HepG2 (cell line): ENCODE measurements around the gene BRD3. TPM values are rescaled to one million over a fixed set of nuclear protein-coding genes. Genes with fewer than 3 reads are reported as not detected.

Experiments
- ATAC-seq: fragments of 200-7000 bp; cut with Tn5 transposase; 3 replicates; pipeline ENCODE4 v1.9.1; 2020; ENCODE audit warnings: mild to moderate bottlenecking, moderate library complexity
- BruUV-seq: library from RNA; stranded (reverse); fragments of 400-500 nt; replicated peaks from 2 replicates; lab custom pipeline; 2021; lab: Mats Ljungman, UMichigan
- CTCF ChIA-PET: fragments of 300-600 bp; formaldehyde crosslinking; extraction: SDS; loops from one replicate; lab custom pipeline; 2021; ENCODE audit warnings: low total read pairs, inconsistent platforms, low intra/inter-chr PET ratio; lab: Yijun Ruan, JAX
- POLR2A ChIA-PET: fragments of 350-600 bp; sonication (Branson Sonifier 250); formaldehyde crosslinking; loops from one replicate; lab custom pipeline; 2020; ENCODE audit warnings: antibody characterized with exemption, inconsistent platforms; lab: Yijun Ruan, JAX
- DNase-seq: peaks from one replicate; pipeline ENCODE4 v3.0.0-alpha.2; 2015; ENCODE audit warnings: low spot score
- FAIRE-seq: peaks from 3 replicates; lab custom pipeline; 2011; peaks lifted over from hg19 to GRCh38; lab: Jason Lieb, UNC
- H2AFZ ChIP-seq: one replicate; pipeline ENCODE4 v1.6.1; 2011; ENCODE audit warnings: low read length, inconsistent platforms
- H3K27ac ChIP-seq: fragments of 300-600 bp; 3 replicates; pipeline ENCODE4 v1.8.0; 2011; ENCODE audit warnings: mixed run types, mild to moderate bottlenecking, mixed read lengths, low read length, inconsistent platforms; ENCODE audit not compliant: insufficient read depth; ENCODE audit errors: extremely low read length
- H3K27me3 ChIP-seq, 2 experiments: fragments of 200-600 bp in 1 of 2; 2 replicates in 1 of 2; 3 replicates in 1 of 2; pipeline versions ENCODE4 v1.6.0 to v1.8.0; 2011; ENCODE audit warnings: low read length in 2 of 2, mild to moderate bottlenecking in 2 of 2, moderate library complexity in 2 of 2, inconsistent platforms in 1 of 2; ENCODE audit not compliant: insufficient read depth in 2 of 2, control insufficient read depth in 1 of 2
- H3K36me3 ChIP-seq, 2 experiments: fragments of 200-600 bp in 1 of 2; replicated peaks in 1 of 2; 2 replicates in 1 of 2; 3 replicates in 1 of 2; pipeline versions ENCODE4 v1.5.1 to v1.8.0; 2011; ENCODE audit warnings: low read length in 2 of 2, inconsistent platforms in 1 of 2; ENCODE audit not compliant: insufficient read depth in 2 of 2, control insufficient read depth in 1 of 2
- H3K4me1 ChIP-seq: 2 replicates; pipeline ENCODE4 v1.5.1; 2012; ENCODE audit warnings: low read length, inconsistent platforms; ENCODE audit not compliant: insufficient read depth
- H3K4me2 ChIP-seq: 2 replicates; pipeline ENCODE4 v1.6.0; 2011; ENCODE audit warnings: low read depth, low read length, inconsistent platforms
- H3K4me3 ChIP-seq, 3 experiments: fragments of 200-600 bp in 1 of 3; sonication (generic), shearing (Covaris generic) in 1 of 3; replicated peaks in 1 of 3; 2 replicates each; pipeline ENCODE4 v1.5.1; 2011 to 2016; ENCODE audit warnings: low read length in 3 of 3, inconsistent platforms in 2 of 3, low read depth in 2 of 3, mild to moderate bottlenecking in 2 of 3, control low read depth in 1 of 3, mixed read lengths in 1 of 3; ENCODE audit not compliant: insufficient read depth in 1 of 3
- H3K79me2 ChIP-seq: one replicate; pipeline ENCODE4 v1.6.1; 2011; ENCODE audit warnings: low read length, inconsistent platforms; ENCODE audit not compliant: insufficient read depth
- H3K9ac ChIP-seq: 2 replicates; pipeline ENCODE4 v1.6.0; 2011; ENCODE audit warnings: mild to moderate bottlenecking, low read depth, low read length, inconsistent platforms; ENCODE audit not compliant: insufficient read depth
- H3K9me3 ChIP-seq: 2 replicates; pipeline ENCODE4 v1.5.1; 2012; ENCODE audit warnings: mild to moderate bottlenecking, low read length
- H4K20me1 ChIP-seq: 2 replicates; pipeline ENCODE4 v1.6.0; 2011; ENCODE audit warnings: inconsistent platforms, mild to moderate bottlenecking, low read length, moderate library complexity; ENCODE audit not compliant: insufficient read depth
- BRCA1 ChIP-seq: sonication (generic); formaldehyde crosslinking; IDR thresholded peaks from 2 replicates; pipeline ENCODE4 v1.4.0; 2020; ENCODE audit warnings: missing genetic modification reagents
- FLYWCH1 ChIP-seq: sonication (generic); formaldehyde crosslinking; IDR thresholded peaks from 2 replicates; pipeline ENCODE4 v1.8.1; 2023; ENCODE audit warnings: mild to moderate bottlenecking, missing genetic modification reagents
- HNRNPUL1 ChIP-seq: fragments of 200-400 bp; formaldehyde crosslinking; IDR thresholded peaks from 2 replicates; pipeline ENCODE4 v1.6.1; 2017; ENCODE audit warnings: low read depth, mild to moderate bottlenecking, low read length, moderate library complexity
- HOXA5 ChIP-seq: sonication (generic); formaldehyde crosslinking; IDR thresholded peaks from 2 replicates; pipeline ENCODE4 v1.4.0; 2020; ENCODE audit warnings: missing genetic modification reagents
- JUN ChIP-seq: sonication (generic); formaldehyde crosslinking; IDR thresholded peaks from 2 replicates; pipeline ENCODE4 v1.4.0; 2020; ENCODE audit warnings: mild to moderate bottlenecking, missing genetic modification reagents
- PHF21A ChIP-seq: sonication (generic); formaldehyde crosslinking; IDR thresholded peaks from 2 replicates; pipeline ENCODE4 v1.5.0; 2020; ENCODE audit warnings: mild to moderate bottlenecking, missing genetic modification reagents
- RBM39 ChIP-seq: fragments of 200-400 bp; formaldehyde crosslinking; IDR thresholded peaks from one replicate; pipeline ENCODE4 v1.6.1; 2018; ENCODE audit warnings: antibody characterized with exemption, mild to moderate bottlenecking, low read depth, low read length; ENCODE audit not compliant: poor library complexity, severe bottlenecking
- STAG1 ChIP-seq: sonication (generic); formaldehyde crosslinking; IDR thresholded peaks from 2 replicates; pipeline ENCODE4 v1.4.0; 2020; ENCODE audit warnings: missing genetic modification reagents
- U2AF2 ChIP-seq: fragments of 200-400 bp; formaldehyde crosslinking; IDR thresholded peaks from 2 replicates; pipeline ENCODE4 v1.6.1; 2017; ENCODE audit warnings: low read depth, mild to moderate bottlenecking, low read length
- YY1 ChIP-seq: IDR thresholded peaks from 2 replicates; pipeline ENCODE4 v1.6.1; 2011; ENCODE audit warnings: low read length, low read depth, moderate library complexity, mild to moderate bottlenecking; ENCODE audit not compliant: insufficient read depth, insufficient replicate concordance
- ZNF230 ChIP-seq: sonication (generic); formaldehyde crosslinking; IDR thresholded peaks from 2 replicates; pipeline ENCODE4 v1.4.0; 2020; ENCODE audit warnings: mild to moderate bottlenecking, missing genetic modification reagents
- ZNF260 ChIP-seq: sonication (generic); formaldehyde crosslinking; IDR thresholded peaks from 2 replicates; pipeline ENCODE4 v1.4.0; 2020; ENCODE audit warnings: missing genetic modification reagents, low read depth, mild to moderate bottlenecking, borderline replicate concordance
- ZNF703 ChIP-seq: sonication (generic); formaldehyde crosslinking; IDR thresholded peaks from 2 replicates; pipeline ENCODE4 v1.5.1; 2020; ENCODE audit warnings: missing genetic modification reagents, mild to moderate bottlenecking, moderate library complexity, borderline replicate concordance
- ZNF83 ChIP-seq: sonication (generic); formaldehyde crosslinking; IDR thresholded peaks from 2 replicates; pipeline ENCODE4 v1.4.0; 2020; ENCODE audit warnings: missing genetic modification reagents, mild to moderate bottlenecking, borderline replicate concordance
- WGBS: methylation state at CpG from one replicate; pipeline ENCODE4 v1.1.6; 2017; ENCODE audit warnings: low lambda C conversion rate; 5-methylcytosine and 5-hydroxymethylcytosine counted together
- in situ Hi-C: cut with HindIII; loops from 2 replicates; pipeline ENCODE4 v1.10.0; 2017; ENCODE audit warnings: low pct_unique_long_range_greater_than_20kb; ENCODE audit not compliant: extremely low pct_ligation_motif_present
- intact Hi-C: fragments of 100-400 bp; cut with micrococcal nuclease; formaldehyde crosslinking; loops from one replicate; pipeline ENCODE4 v1.10.0; 2022; ENCODE audit not compliant: unreplicated experiment
- polyA plus RNA-seq, 8 experiments: library from polyadenylated mRNA; depleted of rRNA in 3 of 8; stranded (reverse) in 7 of 8; unstranded in 1 of 8; fragments of >200 nt; fragmentation: Illumina TruSeq in 4 of 8; extraction: Trizol in 4 of 8; gene quantifications; 2 replicates each; pipeline versions ENCODE4 v1.2.1 to v1.2.3, GENCODE V29; 2011 to 2016; ENCODE audit warnings: low read depth in 4 of 8, missing spikeins in 1 of 8, mixed read lengths in 1 of 8; ENCODE audit not compliant: insufficient read depth in 1 of 8
- total RNA-seq, 5 experiments: library from RNA; depleted of rRNA; stranded (reverse); fragments of >200 nt; fragmentation: Illumina TruSeq; extraction: Trizol; gene quantifications; 2 replicates each; pipeline ENCODE4 v1.2.3, GENCODE V29; 2016; ENCODE audit warnings: low read depth in 1 of 5
- TF ChIP-seq, protein P1 (sequence below): sonication (generic); formaldehyde crosslinking; IDR thresholded peaks from 2 replicates; pipeline ENCODE4 v1.4.0; 2020; ENCODE audit warnings: missing genetic modification reagents
- TF ChIP-seq, protein P2 (sequence below): sonication (generic); formaldehyde crosslinking; conservative IDR thresholded peaks from 2 replicates; pipeline ENCODE4 v1.4.0; 2020; ENCODE audit warnings: missing genetic modification reagents

Gene BRD3
- total and polyA plus RNA-seq, 2 of the 13 experiments (the other 11 are each of a cell fraction or from before 2014, with no cell fraction given), result 5.9 to 12.9 TPM

DNA sequence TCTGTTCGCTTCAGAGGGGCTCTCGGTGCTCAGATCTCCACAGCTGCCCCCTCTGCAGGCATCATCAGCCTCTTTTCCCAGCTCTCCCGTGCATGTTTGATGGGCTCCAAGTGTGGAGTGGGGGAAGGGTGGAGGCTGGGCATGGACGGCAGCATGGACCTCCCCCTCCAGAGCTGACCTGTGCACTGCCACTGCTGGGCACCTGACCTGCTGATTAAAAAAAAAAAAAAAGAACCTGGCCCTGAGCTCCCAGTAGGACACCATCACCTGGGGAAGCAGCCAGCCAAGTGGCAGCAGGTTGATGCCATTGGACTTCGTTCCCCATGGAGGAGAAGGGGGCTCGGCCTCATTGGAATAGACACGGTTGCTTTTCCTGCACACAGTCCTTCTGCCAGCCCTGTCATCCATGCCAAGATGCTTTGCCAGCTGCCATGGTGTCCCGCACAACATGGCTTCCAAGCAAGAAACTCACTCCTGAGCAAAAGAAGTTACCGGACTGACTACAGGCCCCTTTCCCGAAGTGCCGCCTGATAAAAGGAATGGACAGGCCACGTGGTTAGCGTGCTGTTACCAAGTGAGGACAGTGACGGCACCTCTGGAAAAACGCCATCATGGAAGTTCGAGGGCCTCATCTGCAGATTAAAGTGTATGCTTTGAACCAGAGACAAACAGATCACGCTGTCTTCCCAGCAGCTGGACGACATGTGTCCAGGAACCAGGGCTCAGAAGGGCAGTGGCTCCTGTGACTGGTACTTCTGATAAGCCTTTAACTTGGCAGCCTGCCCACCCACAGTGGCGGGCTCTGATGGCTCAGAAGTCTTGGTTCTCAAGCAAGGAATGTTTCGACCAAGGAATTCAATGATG lies 57.3 kb downstream of the BRD3 start (continued):
- TF ChIP-seq, protein P1, sequence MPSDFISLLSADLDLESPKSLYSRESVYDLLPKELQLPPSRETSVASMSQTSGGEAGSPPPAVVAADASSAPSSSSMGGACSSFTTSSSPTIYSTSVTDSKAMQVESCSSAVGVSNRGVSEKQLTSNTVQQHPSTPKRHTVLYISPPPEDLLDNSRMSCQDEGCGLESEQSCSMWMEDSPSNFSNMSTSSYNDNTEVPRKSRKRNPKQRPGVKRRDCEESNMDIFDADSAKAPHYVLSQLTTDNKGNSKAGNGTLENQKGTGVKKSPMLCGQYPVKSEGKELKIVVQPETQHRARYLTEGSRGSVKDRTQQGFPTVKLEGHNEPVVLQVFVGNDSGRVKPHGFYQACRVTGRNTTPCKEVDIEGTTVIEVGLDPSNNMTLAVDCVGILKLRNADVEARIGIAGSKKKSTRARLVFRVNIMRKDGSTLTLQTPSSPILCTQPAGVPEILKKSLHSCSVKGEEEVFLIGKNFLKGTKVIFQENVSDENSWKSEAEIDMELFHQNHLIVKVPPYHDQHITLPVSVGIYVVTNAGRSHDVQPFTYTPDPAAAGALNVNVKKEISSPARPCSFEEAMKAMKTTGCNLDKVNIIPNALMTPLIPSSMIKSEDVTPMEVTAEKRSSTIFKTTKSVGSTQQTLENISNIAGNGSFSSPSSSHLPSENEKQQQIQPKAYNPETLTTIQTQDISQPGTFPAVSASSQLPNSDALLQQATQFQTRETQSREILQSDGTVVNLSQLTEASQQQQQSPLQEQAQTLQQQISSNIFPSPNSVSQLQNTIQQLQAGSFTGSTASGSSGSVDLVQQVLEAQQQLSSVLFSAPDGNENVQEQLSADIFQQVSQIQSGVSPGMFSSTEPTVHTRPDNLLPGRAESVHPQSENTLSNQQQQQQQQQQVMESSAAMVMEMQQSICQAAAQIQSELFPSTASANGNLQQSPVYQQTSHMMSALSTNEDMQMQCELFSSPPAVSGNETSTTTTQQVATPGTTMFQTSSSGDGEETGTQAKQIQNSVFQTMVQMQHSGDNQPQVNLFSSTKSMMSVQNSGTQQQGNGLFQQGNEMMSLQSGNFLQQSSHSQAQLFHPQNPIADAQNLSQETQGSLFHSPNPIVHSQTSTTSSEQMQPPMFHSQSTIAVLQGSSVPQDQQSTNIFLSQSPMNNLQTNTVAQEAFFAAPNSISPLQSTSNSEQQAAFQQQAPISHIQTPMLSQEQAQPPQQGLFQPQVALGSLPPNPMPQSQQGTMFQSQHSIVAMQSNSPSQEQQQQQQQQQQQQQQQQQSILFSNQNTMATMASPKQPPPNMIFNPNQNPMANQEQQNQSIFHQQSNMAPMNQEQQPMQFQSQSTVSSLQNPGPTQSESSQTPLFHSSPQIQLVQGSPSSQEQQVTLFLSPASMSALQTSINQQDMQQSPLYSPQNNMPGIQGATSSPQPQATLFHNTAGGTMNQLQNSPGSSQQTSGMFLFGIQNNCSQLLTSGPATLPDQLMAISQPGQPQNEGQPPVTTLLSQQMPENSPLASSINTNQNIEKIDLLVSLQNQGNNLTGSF (CRISPR knock-in tag), result no peak
- no peak for TF ChIP-seq BRCA1 (CRISPR knock-in tag)

GRCh38 chr9:134007571-134007970 lies 60.3 kb downstream of the BRD3 start:
- H3K9ac ChIP-seq, result no peak overlapping the region
- intact Hi-C loops (no loop called here), in situ Hi-C loops (no loop called here)
- no TSS peak for BruUV-seq
- H3K4me2 ChIP-seq, result no peak overlapping the region
- no peak overlapping the region for H3K27ac ChIP-seq
- H3K4me3 ChIP-seq, result no peak overlapping the region
- no peak for DNase-seq
- no peak for ATAC-seq
- H4K20me1 ChIP-seq, result no peaks in the 10 kb centered on the region
- TF ChIP-seq FLYWCH1, result no peak
- TF ChIP-seq U2AF2, result no peak
- TF ChIP-seq, protein P2, sequence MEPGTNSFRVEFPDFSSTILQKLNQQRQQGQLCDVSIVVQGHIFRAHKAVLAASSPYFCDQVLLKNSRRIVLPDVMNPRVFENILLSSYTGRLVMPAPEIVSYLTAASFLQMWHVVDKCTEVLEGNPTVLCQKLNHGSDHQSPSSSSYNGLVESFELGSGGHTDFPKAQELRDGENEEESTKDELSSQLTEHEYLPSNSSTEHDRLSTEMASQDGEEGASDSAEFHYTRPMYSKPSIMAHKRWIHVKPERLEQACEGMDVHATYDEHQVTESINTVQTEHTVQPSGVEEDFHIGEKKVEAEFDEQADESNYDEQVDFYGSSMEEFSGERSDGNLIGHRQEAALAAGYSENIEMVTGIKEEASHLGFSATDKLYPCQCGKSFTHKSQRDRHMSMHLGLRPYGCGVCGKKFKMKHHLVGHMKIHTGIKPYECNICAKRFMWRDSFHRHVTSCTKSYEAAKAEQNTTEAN (CRISPR knock-in tag), result no peak
- no peak for TF ChIP-seq YY1
- TF ChIP-seq ZNF260 (CRISPR knock-in tag), result no peak
- no peak for TF ChIP-seq HNRNPUL1
- TF ChIP-seq JUN, result no peak
- no peak for TF ChIP-seq ZNF230 (CRISPR knock-in tag)
- TF ChIP-seq RBM39, result no peak
- TF ChIP-seq ZNF83 (CRISPR knock-in tag), result no peak
- no peak for TF ChIP-seq STAG1 (CRISPR knock-in tag)
- TF ChIP-seq ZNF703 (CRISPR knock-in tag), result no peak
- TF ChIP-seq PHF21A, result no peak
- no peak for TF ChIP-seq HOXA5 (CRISPR knock-in tag)
- 64% methylated on average over 8 of the region's 9 CpGs for WGBS
- H3K27me3 ChIP-seq, result peaks cover 2 to 21% of the 10 kb centered on the region in 2 experiments; a peak in 3 of 5 replicates
- ChIA-PET CTCF (no interaction called here), POLR2A (no interaction called here)
- no peaks in the 10 kb centered on the region for H3K36me3 ChIP-seq
- H3K79me2 ChIP-seq, result no peaks in the 10 kb centered on the region
- no peak for FAIRE-seq
- peaks cover 29% of the 10 kb centered on the region for H3K4me1 ChIP-seq
- no peak overlapping the region for H2AFZ ChIP-seq
- no peaks in the 10 kb centered on the region; the same call in 1 of the 2 replicates for H3K9me3 ChIP-seq
